ENCODE data around the gene ACYP1. TPM values are rescaled to one million over a fixed set of nuclear protein-coding genes. Genes with fewer than 3 reads are reported as not detected.
A peak's percentile ranks its signal among the peaks of the same experiment; 100 is the strongest.

The ACYP1 gene
- total RNA-seq, 4 donors from 2014 or later = 11.8 to 30.6 (median 21.4) TPM

- Histone ChIP-seq H3K27ac (no peak overlapping the region), H3K4me1 (peaks cover 0 to 4% of the 10 kb centered on the region in 2 donors), H3K36me3 (no peaks in the 10 kb centered on the region), H3K4me3 (no peak overlapping the region), H3K27me3 (no peaks in the 10 kb centered on the region), H3K9me3 (no peaks in the 10 kb centered on the region)
- TF ChIP-seq POLR2A (IDR thresholded peaks at IDR 0.05) (no peak), CTCF (IDR thresholded peaks at IDR 0.05) (no peak)
- intact Hi-C loops (cut with DNase I; ENCODE audit: low total_unique reads) = no loop called here
- DNase-seq = no peak
Observed at GRCh38 chr14:75066691-75067090, 2.9 kb upstream of the ACYP1 start.

GRCh38 chr14:75064205-75064567, 362 bp upstream of the ACYP1 start:
- H3K9me3 ChIP-seq = no peaks in the 10 kb centered on the region
- peak overlapping the region; percentile 67 to 86 for H3K27ac ChIP-seq
- no peaks in the 10 kb centered on the region for H3K36me3 ChIP-seq
- no peaks in the 10 kb centered on the region for H3K27me3 ChIP-seq
- intact Hi-C loops (cut with DNase I; ENCODE audit: low total_unique reads) = no loop called here
- DNase-seq = no peak
- peaks cover 0 to 4% of the 10 kb centered on the region in 2 donors for H3K4me1 ChIP-seq
- peak overlapping the region; percentile 80 to 99 for H3K4me3 ChIP-seq
- TF ChIP-seq POLR2A (IDR thresholded peaks at IDR 0.05) (no peak), CTCF (IDR thresholded peaks at IDR 0.05) (no peak)

- peak overlapping the region; percentile 80 to 99 for H3K4me3 ChIP-seq
- TF ChIP-seq CTCF (IDR thresholded peaks at IDR 0.05) = no peak
- TF ChIP-seq POLR2A (IDR thresholded peaks at IDR 0.05) = no peak
- no peaks in the 10 kb centered on the region for H3K36me3 ChIP-seq
- no peak for DNase-seq
- intact Hi-C loops (cut with DNase I; ENCODE audit: low total_unique reads) = no loop called here
- peak overlapping the region in 1 of 2 donors; percentile 86 for H3K27ac ChIP-seq
- H3K27me3 ChIP-seq = no peaks in the 10 kb centered on the region
- no peaks in the 10 kb centered on the region for H3K9me3 ChIP-seq
- H3K4me1 ChIP-seq = peaks cover 0 to 4% of the 10 kb centered on the region in 2 donors
Observed at GRCh38 chr14:75063013-75063412, 811 bp downstream of the ACYP1 start.

GRCh38 chr14:75060420-75060819, 3.4 kb downstream of the ACYP1 start:
- TF ChIP-seq POLR2A (IDR thresholded peaks at IDR 0.05) (no peak), CTCF (IDR thresholded peaks at IDR 0.05) (no peak)
- Histone ChIP-seq H3K4me1 (peaks cover 0 to 4% of the 10 kb centered on the region in 2 donors), H3K9me3 (no peaks in the 10 kb centered on the region), H3K27ac (no peak overlapping the region), H3K36me3 (no peaks in the 10 kb centered on the region), H3K4me3 (no peak overlapping the region), H3K27me3 (no peaks in the 10 kb centered on the region)
- intact Hi-C loops (cut with DNase I; ENCODE audit: low total_unique reads) = no loop called here
- DNase-seq = no peak

- H3K4me1 ChIP-seq = peaks cover 0 to 4% of the 10 kb centered on the region in 2 donors
- intact Hi-C loops (cut with DNase I; ENCODE audit: low total_unique reads) = no loop called here
- TF ChIP-seq CTCF (IDR thresholded peaks at IDR 0.05) = no peak
- TF ChIP-seq POLR2A (IDR thresholded peaks at IDR 0.05) = no peak
Observed at GRCh38 chr14:75059642-75060041, 4.2 kb downstream of the ACYP1 start.

More at GRCh38 chr14:75059642-75060041, 4.2 kb downstream of the ACYP1 start:
- no peaks in the 10 kb centered on the region for H3K9me3 ChIP-seq
- no peaks in the 10 kb centered on the region for H3K27me3 ChIP-seq
- no peaks in the 10 kb centered on the region for H3K36me3 ChIP-seq
- no peak for DNase-seq
- no peak overlapping the region for H3K27ac ChIP-seq
- no peak overlapping the region for H3K4me3 ChIP-seq

Measured in uterus (tissue), 4 donors.